ACHN (cell line): ENCODE measurements around the gene HSD11B1.

Experiments used
- DNase-seq: peaks from one replicate; pipeline ENCODE4 v3.0.0-alpha.2; 2015
- in situ Hi-C: cut with HindIII; loops from 2 replicates; pipeline ENCODE4 v1.10.0; 2017; ENCODE audit warnings: low sequenced_read_pairs, low pct_ligation_motif_present, low pct_unique_long_range_greater_than_20kb

The HSD11B1 gene

GRCh38 chr1:209746451-209747165 lies 42.0 kb downstream of the HSD11B1 start:
- in situ Hi-C loops = no loop called here
- DNase-seq = no peak

DNA sequence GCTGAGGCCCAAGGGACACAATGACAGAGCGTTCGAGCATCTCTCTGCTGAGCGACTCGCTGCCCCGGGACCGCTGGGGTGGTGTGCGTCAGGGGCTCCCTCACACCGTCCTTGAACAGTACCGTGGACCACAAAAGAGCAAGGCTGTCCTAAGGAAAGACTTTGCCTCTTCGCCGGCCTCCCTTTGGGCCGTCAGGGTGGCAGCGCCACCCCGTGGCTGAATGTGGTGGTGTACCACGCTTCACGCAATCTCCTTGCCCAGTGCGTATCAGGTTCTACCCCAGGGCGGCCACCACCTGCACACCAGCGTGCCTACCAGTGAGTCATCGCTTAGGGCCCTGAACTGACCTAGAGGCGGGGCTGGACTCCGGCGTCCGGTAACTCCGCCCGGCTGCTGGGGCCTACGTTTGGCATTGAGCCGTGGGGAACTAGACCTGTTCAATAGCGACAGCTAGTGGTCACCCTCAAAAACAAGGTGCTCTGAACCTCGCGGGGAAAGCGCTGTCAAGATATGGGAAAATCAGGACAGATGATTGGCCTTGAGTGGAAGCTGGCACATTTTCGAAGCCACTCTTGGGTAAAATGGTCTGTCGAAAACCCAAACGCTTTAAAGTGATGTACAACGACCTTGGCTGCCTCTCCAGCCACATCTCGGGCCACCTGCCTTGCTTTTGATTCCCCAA lies 43.1 kb downstream of the HSD11B1 start:
- DNase-seq = peak; percentile 99
- in situ Hi-C loops = no loop called here

DNA sequence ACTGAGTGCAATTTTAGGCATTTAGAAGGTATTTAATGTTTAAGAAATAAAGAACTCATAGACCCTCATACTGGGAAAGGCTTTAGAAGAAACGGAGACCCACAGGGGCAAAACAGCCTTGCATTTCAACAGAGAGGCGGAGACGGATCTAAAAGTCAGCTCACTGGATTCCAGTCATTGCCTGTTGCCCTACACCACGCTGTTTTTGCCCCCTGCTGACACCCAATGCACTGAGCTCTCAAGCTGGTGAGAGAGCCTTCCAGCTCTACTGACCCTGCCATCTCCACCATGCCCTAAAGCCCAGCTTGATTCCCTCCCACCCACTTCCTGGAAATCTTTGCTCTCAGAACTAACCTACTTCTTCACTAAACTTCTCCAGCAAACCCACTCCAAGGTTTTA lies 44.0 kb downstream of the HSD11B1 start:
- DNase-seq = no peak
- in situ Hi-C loops = no loop called here

DNA sequence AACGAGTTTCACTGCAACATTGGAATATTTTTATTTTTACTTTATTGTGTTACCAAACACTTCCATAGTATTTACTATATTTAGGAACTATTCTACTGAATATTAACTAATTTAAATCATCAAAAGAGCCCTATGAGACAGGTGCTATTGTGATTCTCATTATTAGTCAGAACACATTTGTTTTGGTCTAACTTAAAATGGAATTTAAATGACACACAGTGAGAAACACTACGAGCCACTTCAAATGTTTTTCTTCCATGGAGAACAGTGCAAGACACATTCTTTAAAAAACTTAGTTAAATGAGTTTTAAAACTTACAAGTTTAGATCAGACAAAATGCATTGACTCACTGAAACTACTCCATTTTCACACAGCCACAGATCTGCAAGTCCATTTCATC lies 44.6 kb downstream of the HSD11B1 start:
- in situ Hi-C loops = no loop called here
- no peak for DNase-seq

DNA sequence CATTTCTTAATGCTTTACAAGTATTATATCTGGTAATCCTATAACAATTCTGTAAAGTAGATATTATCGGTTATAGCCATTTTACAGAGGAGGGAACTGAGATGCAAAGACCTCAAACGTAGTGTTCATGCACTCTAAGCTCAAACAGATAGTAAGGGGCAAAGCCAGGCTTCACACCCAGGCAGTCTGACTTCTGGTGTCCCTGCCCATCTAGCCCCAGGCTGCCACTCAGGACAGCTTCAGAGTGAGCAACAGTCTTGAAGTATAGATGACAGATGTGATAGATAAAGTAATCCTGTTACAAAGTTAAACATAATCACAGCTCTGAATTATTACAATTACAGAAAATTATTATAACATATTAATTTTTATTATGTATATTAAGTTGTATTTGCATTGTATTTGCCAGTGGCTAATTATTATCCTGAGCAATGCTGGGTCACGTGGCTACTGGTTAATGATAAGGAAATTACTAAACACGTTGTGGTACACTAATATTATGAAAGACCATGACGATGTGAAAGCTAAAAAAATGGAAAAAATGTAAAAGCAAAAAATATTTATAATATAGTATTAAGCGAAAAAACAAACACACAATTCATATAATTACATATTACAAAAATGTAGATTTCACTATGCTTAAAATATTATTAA lies 45.2 kb downstream of the HSD11B1 start:
- no peak for DNase-seq
- in situ Hi-C loops = no loop called here

GRCh38 chr1:209751627-209752231 lies 47.1 kb downstream of the HSD11B1 start:
- in situ Hi-C loops = no loop called here
- DNase-seq = no peak

- in situ Hi-C loops = no loop called here
- no peak for DNase-seq
Measured at GRCh38 chr1:209752890-209753289, 48.2 kb downstream of the HSD11B1 start.

DNA sequence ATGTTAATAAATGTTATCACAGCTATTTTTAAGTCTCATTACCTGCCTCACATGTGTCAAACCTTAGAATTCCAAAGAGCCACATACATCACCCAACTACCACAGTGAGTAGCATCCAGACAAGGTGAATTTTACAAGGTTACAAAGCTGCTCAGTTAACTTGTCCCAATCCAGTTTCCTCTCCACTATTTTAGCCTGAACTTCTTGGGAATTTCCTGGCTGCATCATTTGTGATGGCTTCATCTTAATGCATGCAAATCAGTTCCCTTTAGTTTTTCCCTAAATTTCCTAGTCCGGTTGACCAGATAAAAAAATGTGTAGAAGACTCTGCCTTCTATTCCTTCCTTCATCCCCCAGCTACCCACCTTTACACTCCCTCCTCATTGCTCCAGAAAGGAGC lies 50.6 kb downstream of the HSD11B1 start:
- in situ Hi-C loops = no loop called here
- DNase-seq = no peak

- DNase-seq = no peak
- in situ Hi-C loops = no loop called here
Measured at GRCh38 chr1:209755926-209756614, 51.4 kb downstream of the HSD11B1 start, which contains the start of gene TRAF3IP3. Gene TRAF3IP3 (plus strand): TSS chr1:209756053. CDS start chr1:209760040, 3,987 bp downstream.

DNA sequence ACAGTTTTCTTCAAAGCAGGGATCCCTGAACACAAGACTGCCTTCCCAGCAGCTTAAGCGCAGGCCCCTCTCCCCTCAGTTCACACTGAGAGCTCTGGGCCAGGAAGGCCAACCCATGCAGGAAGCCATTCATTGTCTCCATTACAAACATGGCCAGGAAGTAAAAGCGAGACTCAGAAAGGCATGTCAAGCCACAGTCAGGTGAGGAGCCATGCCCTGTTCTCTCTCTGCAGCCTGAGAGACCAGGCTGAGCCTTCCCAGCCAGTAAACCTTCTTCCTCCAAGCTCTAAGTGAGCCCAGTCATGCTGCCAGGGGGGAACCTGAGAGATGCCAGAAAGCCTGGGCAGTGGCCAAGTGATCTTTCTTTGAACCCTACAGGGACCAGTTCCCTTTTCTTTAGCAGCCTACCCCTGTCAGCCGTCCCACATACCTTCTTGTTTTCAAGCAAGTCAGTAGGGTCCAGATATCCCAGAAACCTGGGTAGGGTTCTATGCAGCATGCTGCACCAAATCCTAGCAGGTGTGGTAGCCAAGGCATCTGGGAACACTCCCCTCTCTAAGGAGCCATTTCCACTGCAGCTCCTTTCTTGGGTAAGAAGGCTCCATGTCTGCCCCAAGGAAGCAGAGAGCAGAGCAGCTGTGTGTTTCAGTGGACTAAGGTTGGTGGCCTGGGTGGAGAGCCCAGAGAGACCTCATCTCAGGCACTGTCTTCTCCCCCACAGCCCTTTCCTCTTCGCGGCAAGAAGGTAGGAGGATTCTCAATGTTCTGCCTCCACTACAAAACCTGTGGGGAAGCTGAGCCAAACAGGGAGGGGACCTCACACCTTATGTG lies 52.2 kb downstream of the HSD11B1 start:
- in situ Hi-C loops = no loop called here
- DNase-seq = no peak

DNA sequence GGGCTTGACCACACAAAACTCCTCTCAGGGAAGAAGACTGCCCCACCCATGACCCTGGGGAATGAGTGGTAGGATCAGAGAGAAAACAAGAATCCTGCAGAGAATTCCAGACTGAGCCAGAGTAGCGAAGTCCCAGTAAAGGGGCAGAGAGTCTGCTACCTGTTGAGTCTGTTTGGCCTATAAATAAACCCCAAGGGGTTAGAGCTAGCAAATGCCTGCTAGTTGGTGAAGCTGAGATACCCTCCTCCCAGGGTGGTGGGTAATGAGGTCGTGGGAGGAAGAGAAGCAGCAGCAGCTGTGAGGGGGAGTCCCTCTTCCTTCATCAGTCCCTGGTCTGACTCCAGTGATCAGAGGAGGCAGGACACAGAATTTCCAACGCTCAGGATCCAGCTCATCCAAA lies 53.8 kb downstream of the HSD11B1 start:
- no peak for DNase-seq
- in situ Hi-C loops = no loop called here

DNA sequence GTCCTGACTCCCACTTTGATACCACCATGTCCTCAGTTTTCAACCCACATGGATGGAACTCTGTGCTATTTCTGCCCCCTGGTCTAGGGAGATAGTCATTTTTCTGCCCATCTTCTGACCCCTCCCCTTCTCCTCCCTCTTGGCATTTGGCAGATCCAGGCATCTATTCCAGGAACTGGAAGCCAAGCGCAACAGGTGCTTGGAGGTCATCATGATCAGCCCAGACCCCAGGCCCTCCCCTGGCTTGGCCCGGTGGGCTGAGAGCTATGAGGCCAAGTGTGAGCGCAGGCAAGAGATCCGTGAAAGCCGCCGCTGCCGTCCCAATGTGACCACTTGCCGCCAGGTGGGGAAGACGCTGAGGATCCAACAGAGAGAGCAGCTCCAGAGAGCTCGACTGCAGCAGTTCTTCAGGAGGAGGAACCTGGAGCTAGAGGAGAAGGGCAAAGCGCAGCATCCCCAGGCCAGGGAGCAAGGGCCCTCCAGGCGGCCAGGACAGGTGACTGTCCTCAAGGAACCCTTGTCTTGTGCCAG lies 55.2 kb downstream of the HSD11B1 start:
- in situ Hi-C loops = no loop called here
- DNase-seq = no peak

GRCh38 chr1:209761011-209761635 lies 56.5 kb downstream of the HSD11B1 start:
- in situ Hi-C loops = no loop called here
- DNase-seq = no peak

DNA sequence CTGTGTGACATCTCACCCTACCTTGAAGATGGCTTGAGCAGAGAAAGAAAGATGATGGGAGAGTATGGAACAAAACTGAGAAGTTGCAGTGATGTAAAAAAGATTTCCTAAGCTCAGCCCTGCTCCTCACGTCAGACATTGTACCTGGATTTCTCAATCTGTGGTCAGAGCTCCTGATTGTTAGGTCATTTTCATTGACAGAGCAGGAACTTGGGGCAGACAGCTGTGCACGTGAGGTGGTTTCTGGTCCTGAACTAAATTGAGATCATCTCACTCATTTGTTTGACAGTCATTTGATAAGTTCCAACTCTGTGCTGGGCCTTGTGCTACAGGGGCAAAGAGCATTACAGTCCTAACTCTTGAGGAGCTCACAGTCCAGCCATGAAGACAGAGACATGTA lies 61.4 kb downstream of the HSD11B1 start:
- in situ Hi-C loops = no loop called here

DNA sequence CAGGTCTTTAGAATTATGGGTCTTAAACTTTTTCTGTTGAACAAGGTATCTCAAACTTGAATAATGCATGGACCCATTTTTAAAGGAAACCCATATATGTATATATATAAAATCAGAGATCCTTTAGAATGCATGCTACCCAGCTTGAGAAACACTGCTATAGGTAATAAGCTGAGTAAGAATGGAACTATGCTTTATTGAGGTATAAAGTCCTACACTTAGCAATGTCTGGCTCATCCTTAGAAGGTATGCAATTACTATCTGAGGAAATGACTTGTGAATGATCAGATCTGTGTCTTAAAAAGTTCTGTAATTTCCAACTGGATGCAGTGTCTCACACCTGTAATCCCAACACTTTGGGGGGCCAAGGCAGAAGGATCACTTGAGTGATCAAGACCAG lies 62.5 kb downstream of the HSD11B1 start:
- DNase-seq = no peak
- in situ Hi-C loops = no loop called here

More for the DNA sequence above, 61.4 kb downstream of the HSD11B1 start:
- no peak for DNase-seq

GRCh38 chr1:209767706-209768105 lies 63.1 kb downstream of the HSD11B1 start:
- DNase-seq = no peak
- in situ Hi-C loops = no loop called here

GRCh38 chr1:209768354-209768774 lies 63.7 kb downstream of the HSD11B1 start:
- in situ Hi-C loops = no loop called here
- no peak for DNase-seq
